Measurements from ENCODE around the gene CDH11.

The CDH11 gene

GRCh38 chr16:64996641-64997040, 125.2 kb downstream of the CDH11 start:
- Histone ChIP-seq H3K27ac (no peak overlapping the region), H3K36me3 (replicated peaks) (peaks cover 58% of the 10 kb centered on the region), H3K27me3 (replicated peaks) (no peaks in the 10 kb centered on the region), H3K4me3 (ENCODE audit: low read depth, low read length) (no peak overlapping the region)
- no peak for DNase-seq
- in situ Hi-C loops (cut with HindIII; ENCODE audit: low pct_ligation_motif_present, low sequenced_read_pairs) = no loop called here
- TF ChIP-seq CTCF (IDR thresholded peaks at IDR 0.05; ENCODE audit: low read depth, low read length, missing control alignments) = no peak

DNA sequence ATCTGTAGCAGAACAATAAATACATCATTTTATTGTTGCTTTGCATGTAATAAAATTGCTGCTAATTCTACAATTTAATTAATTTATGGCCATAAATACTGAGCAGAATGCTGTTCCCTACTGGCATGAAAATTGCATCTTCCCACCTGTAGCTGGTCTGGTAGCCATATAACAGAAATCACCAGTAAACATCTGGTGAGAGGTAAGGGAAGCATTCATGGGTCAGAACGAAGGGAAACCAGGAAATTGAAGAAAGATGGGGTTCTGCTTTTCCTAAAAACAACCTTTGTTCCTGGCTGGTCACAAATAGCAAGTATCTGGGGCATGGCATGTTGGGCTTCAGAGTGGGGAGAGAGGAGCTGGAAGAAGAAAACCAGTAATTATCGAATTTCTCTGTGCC, 128.4 kb downstream of the CDH11 start:
- Histone ChIP-seq H3K27ac (no peak overlapping the region), H3K36me3 (replicated peaks) (peaks cover 59% of the 10 kb centered on the region), H3K4me3 (ENCODE audit: low read depth, low read length) (no peak overlapping the region), H3K27me3 (replicated peaks) (no peaks in the 10 kb centered on the region)
- TF ChIP-seq CTCF (IDR thresholded peaks at IDR 0.05; ENCODE audit: low read depth, low read length, missing control alignments) = no peak
- in situ Hi-C loops (cut with HindIII; ENCODE audit: low pct_ligation_motif_present, low sequenced_read_pairs) = no loop called here
- no peak for DNase-seq

DNA sequence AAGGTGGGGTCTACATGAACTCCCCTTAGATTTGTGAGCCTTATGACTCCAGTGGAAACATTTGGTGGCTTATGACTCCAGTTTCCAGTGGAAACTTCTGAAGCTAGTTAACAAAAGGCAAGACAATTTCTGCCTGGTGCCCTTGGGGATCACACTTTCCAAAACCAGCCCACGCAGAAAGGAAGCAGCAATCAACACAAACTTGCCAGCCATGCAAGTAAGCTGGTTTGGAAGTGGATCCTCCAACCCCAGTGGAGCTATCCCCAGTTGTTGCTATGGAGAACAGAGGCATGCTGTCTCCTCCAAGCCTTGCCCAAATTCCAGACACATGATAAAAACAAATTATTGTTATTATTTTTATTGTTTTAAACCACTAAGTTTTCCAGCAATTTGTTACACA, 130.9 kb downstream of the CDH11 start:
- DNase-seq = no peak
- in situ Hi-C loops (cut with HindIII; ENCODE audit: low pct_ligation_motif_present, low sequenced_read_pairs) = no loop called here
- Histone ChIP-seq H3K27me3 (replicated peaks) (no peaks in the 10 kb centered on the region), H3K36me3 (replicated peaks) (peaks cover 59% of the 10 kb centered on the region), H3K27ac (no peak overlapping the region), H3K4me3 (ENCODE audit: low read depth, low read length) (no peak overlapping the region)
- TF ChIP-seq CTCF (IDR thresholded peaks at IDR 0.05; ENCODE audit: low read depth, low read length, missing control alignments) = no peak

DNA sequence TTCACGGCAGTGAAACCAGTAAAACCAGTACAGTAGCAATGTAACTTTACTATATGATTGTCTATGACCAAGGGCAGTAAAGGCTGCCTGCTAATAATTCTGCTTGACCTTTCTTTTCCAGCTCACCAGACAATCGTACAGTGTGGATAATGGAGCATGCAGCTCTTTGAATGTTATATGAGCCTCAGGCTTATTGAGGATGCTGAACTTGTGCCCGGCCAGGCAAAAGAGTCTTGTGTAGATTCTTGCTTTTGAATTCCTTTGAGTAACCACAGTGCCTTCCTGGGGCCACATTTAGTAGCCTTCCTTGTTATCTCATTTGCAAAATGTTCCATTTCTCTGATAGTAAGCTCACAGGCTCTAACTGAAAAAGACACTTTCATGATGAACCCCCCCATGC, 131.8 kb downstream of the CDH11 start:
- DNase-seq = no peak
- Histone ChIP-seq H3K27ac (no peak overlapping the region), H3K27me3 (replicated peaks) (no peaks in the 10 kb centered on the region), H3K36me3 (replicated peaks) (peaks cover 54% of the 10 kb centered on the region), H3K4me3 (ENCODE audit: low read depth, low read length) (no peak overlapping the region)
- in situ Hi-C loops (cut with HindIII; ENCODE audit: low pct_ligation_motif_present, low sequenced_read_pairs) = no loop called here
- TF ChIP-seq CTCF (IDR thresholded peaks at IDR 0.05; ENCODE audit: low read depth, low read length, missing control alignments) = no peak

DNA sequence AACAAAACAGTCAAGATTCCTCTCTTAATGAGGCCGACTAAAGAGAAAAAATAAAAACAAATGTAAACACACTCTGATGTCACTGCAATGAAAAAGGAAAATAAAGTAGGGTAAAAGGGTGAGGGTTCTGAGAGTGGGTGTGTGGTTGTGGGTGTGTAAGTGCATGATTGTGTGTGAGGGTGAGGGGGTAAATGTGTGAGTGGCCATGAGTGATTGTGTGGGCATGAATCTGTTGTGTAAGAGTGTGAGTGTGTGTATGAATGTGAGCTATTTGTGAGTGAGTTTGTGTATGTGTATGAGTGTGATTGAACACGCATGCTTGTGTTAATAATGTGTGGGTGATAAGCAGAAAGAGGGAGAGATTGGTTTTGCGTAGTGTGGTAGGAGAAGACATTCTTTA, 132.8 kb downstream of the CDH11 start:
- Histone ChIP-seq H3K36me3 (replicated peaks) (peaks cover 52% of the 10 kb centered on the region), H3K4me3 (ENCODE audit: low read depth, low read length) (no peak overlapping the region), H3K27me3 (replicated peaks) (no peaks in the 10 kb centered on the region), H3K27ac (no peak overlapping the region)
- TF ChIP-seq CTCF (IDR thresholded peaks at IDR 0.05; ENCODE audit: low read depth, low read length, missing control alignments) = no peak
- DNase-seq = no peak
- in situ Hi-C loops (cut with HindIII; ENCODE audit: low pct_ligation_motif_present, low sequenced_read_pairs) = no loop called here

GRCh38 chr16:64983963-64984362, 137.9 kb downstream of the CDH11 start:
- TF ChIP-seq CTCF (IDR thresholded peaks at IDR 0.05; ENCODE audit: low read depth, low read length, missing control alignments) = peak; percentile 94
- Histone ChIP-seq H3K27me3 (replicated peaks) (no peaks in the 10 kb centered on the region), H3K36me3 (replicated peaks) (peaks cover 48% of the 10 kb centered on the region), H3K27ac (peak overlapping the region; percentile 26), H3K4me3 (ENCODE audit: low read depth, low read length) (no peak overlapping the region)
- in situ Hi-C loops (cut with HindIII; ENCODE audit: low pct_ligation_motif_present, low sequenced_read_pairs) = no loop called here
- DNase-seq = peak; percentile 86
